Astrocyte (in vitro differentiated cells and primary cell): ENCODE results near the gene PEAK1. TPM values are rescaled to one million over a fixed set of nuclear protein-coding genes. Genes with fewer than 3 reads are reported as not detected.

Experiments used
- DNase-seq: peaks from one replicate; pipeline ENCODE4 v3.0.0-alpha.2; 2010; ENCODE audit warnings: low read depth
- FAIRE-seq: peaks from 2 replicates; lab custom pipeline; 2011; peaks lifted over from hg19 to GRCh38; lab: Jason Lieb, UNC
- H2AFZ ChIP-seq: 2 replicates; pipeline ENCODE4 v1.6.0; 2012; ENCODE audit warnings: low read depth, low read length, inconsistent platforms
- H3K27ac ChIP-seq: 2 replicates; pipeline ENCODE4 v1.5.1; 2011; ENCODE audit warnings: low read depth, low read length, inconsistent platforms
- H3K27me3 ChIP-seq: 2 replicates; pipeline ENCODE4 v1.6.0; 2011; ENCODE audit warnings: low read length, inconsistent platforms; ENCODE audit not compliant: insufficient read depth
- H3K36me3 ChIP-seq: 2 replicates; pipeline ENCODE4 v1.5.1; 2011; ENCODE audit warnings: low read length, inconsistent platforms; ENCODE audit not compliant: insufficient read depth
- H3K4me1 ChIP-seq: 2 replicates; pipeline ENCODE4 v1.5.1; 2011; ENCODE audit warnings: low read length, inconsistent platforms; ENCODE audit not compliant: insufficient read depth
- H3K4me2 ChIP-seq: 2 replicates; pipeline ENCODE4 v1.6.0; 2012; ENCODE audit warnings: low read length, inconsistent platforms
- H3K4me3 ChIP-seq: 2 replicates; pipeline ENCODE4 v1.5.1; 2011; ENCODE audit warnings: low read depth, mild to moderate bottlenecking, low read length, inconsistent platforms; ENCODE audit not compliant: insufficient read depth
- H3K79me2 ChIP-seq: 2 replicates; pipeline ENCODE4 v1.6.0; 2012; ENCODE audit warnings: mild to moderate bottlenecking, low read length, inconsistent platforms; ENCODE audit not compliant: insufficient read depth
- H3K9ac ChIP-seq: 2 replicates; pipeline ENCODE4 v1.6.0; 2012; ENCODE audit warnings: mild to moderate bottlenecking, low read length, inconsistent platforms
- H3K9me3 ChIP-seq: 2 replicates; pipeline ENCODE4 v1.5.1; 2012; ENCODE audit warnings: low read depth, mild to moderate bottlenecking, low read length, inconsistent platforms; ENCODE audit not compliant: insufficient read depth
- H4K20me1 ChIP-seq: 2 replicates; pipeline ENCODE4 v1.6.0; 2012; ENCODE audit warnings: low read length, inconsistent platforms; ENCODE audit not compliant: insufficient read depth
- H3K27ac Mint-ChIP-seq: one replicate; pipeline ENCODE4 v1.8.0; 2021; ENCODE audit warnings: mild to moderate bottlenecking, mixed read lengths; ENCODE audit not compliant: unreplicated experiment
- H3K27me3 Mint-ChIP-seq: one replicate; pipeline ENCODE4 v1.8.0; 2021; ENCODE audit warnings: low read depth, mixed read lengths; ENCODE audit not compliant: unreplicated experiment
- H3K36me3 Mint-ChIP-seq: one replicate; pipeline ENCODE4 v1.8.0; 2021; ENCODE audit warnings: low read depth, mixed read lengths; ENCODE audit not compliant: unreplicated experiment
- H3K4me1 Mint-ChIP-seq: one replicate; pipeline ENCODE4 v1.8.0; 2021; ENCODE audit warnings: low read depth, mixed read lengths; ENCODE audit not compliant: unreplicated experiment
- H3K4me3 Mint-ChIP-seq: one replicate; pipeline ENCODE4 v1.8.0; 2021; ENCODE audit warnings: mild to moderate bottlenecking, moderate library complexity, mixed read lengths; ENCODE audit not compliant: unreplicated experiment
- H3K9me3 Mint-ChIP-seq: one replicate; pipeline ENCODE4 v1.8.0; 2021; ENCODE audit warnings: mild to moderate bottlenecking, mixed read lengths; ENCODE audit not compliant: unreplicated experiment
- EZH2 ChIP-seq: IDR thresholded peaks from 2 replicates; pipeline ENCODE4 v1.6.1; 2012; ENCODE audit warnings: mild to moderate bottlenecking, low read length, inconsistent platforms; ENCODE audit not compliant: insufficient read depth
- total RNA-seq: library from RNA; stranded (reverse); gene quantifications from 2 replicates; pipeline ENCODE4 v1.2.1, GENCODE V29; 2021
- TF ChIP-seq, protein P1 (sequence below): IDR thresholded peaks from 2 replicates; pipeline ENCODE4 v1.5.1; 2011; ENCODE audit warnings: low read depth, mild to moderate bottlenecking, inconsistent platforms, low read length, moderate library complexity; ENCODE audit not compliant: insufficient read depth

PEAK1 gene
- total RNA-seq, 1 donor from 2014 or later: 62.3 TPM

DNA sequence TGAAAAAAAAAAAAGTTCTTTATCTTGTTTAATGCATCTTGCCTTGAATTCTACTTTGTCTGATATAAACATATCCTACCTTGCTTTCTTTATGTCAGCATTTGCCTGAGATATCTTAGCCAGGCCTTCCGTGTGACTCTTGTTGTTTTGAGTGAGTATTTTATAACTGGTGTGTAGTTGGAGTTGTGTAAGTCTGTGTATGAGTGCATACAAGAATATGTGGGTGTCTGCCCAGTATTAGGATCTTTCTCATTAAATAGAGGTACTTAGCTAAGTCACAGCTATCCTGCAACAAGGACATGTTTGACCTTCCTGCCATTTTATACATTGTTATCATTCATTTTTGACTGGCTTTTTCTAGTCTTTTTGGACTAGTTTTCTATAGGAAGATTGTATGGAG is 326.5 kb downstream of the PEAK1 start:
- H3K27me3 Mint-ChIP-seq: peaks cover 12% of the 10 kb centered on the region

DNA sequence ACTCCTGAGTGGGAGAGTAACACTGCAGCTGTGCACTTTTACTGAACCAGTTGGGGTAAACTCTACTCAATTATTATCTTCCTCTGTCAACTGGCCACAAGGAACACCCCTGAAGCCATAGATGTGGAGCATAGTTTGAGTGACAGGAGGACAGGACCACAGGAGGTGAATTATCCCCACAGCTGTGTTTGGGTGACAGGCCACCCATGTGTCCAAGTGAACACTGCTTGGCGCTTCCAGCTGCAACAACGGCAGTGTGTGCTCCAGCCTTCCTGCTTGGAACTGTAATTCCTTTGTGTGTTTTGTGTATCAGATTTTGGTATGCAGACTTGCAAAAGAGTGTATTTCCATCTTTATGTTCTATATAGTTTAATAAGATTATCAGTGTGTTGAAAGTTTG is 328.8 kb downstream of the PEAK1 start:
- H3K27ac Mint-ChIP-seq: no peak overlapping the region
- Histone ChIP-seq H3K4me3 (no peak overlapping the region), H3K36me3 (no peaks in the 10 kb centered on the region), H2AFZ (no peak overlapping the region), H3K79me2 (no peaks in the 10 kb centered on the region), H3K9me3 (no peaks in the 10 kb centered on the region), H4K20me1 (no peaks in the 10 kb centered on the region), H3K9ac (no peak overlapping the region), H3K27ac (no peak overlapping the region), H3K27me3 (no peaks in the 10 kb centered on the region), H3K4me2 (no peak overlapping the region), H3K4me1 (no peaks in the 10 kb centered on the region)
- H3K4me1 Mint-ChIP-seq: no peaks in the 10 kb centered on the region
- DNase-seq (no peak), FAIRE-seq (no peak)
- H3K4me3 Mint-ChIP-seq: no peak overlapping the region
- TF ChIP-seq, protein P1, sequence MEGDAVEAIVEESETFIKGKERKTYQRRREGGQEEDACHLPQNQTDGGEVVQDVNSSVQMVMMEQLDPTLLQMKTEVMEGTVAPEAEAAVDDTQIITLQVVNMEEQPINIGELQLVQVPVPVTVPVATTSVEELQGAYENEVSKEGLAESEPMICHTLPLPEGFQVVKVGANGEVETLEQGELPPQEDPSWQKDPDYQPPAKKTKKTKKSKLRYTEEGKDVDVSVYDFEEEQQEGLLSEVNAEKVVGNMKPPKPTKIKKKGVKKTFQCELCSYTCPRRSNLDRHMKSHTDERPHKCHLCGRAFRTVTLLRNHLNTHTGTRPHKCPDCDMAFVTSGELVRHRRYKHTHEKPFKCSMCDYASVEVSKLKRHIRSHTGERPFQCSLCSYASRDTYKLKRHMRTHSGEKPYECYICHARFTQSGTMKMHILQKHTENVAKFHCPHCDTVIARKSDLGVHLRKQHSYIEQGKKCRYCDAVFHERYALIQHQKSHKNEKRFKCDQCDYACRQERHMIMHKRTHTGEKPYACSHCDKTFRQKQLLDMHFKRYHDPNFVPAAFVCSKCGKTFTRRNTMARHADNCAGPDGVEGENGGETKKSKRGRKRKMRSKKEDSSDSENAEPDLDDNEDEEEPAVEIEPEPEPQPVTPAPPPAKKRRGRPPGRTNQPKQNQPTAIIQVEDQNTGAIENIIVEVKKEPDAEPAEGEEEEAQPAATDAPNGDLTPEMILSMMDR: no peak
- no peak for TF ChIP-seq EZH2
- H3K9me3 Mint-ChIP-seq: no peaks in the 10 kb centered on the region
- H3K36me3 Mint-ChIP-seq: no peaks in the 10 kb centered on the region
- H3K27me3 Mint-ChIP-seq: peaks cover 9% of the 10 kb centered on the region

More for the DNA sequence above, 326.5 kb downstream of the PEAK1 start:
- no peaks in the 10 kb centered on the region for H3K36me3 ChIP-seq
- DNase-seq: no peak
- H3K9ac ChIP-seq: no peak overlapping the region
- no peaks in the 10 kb centered on the region for H3K9me3 ChIP-seq
- no peak overlapping the region for H3K4me3 ChIP-seq
- H3K27ac Mint-ChIP-seq: no peak overlapping the region
- no peaks in the 10 kb centered on the region for H3K79me2 ChIP-seq
- no peaks in the 10 kb centered on the region for H3K4me1 ChIP-seq
- no peaks in the 10 kb centered on the region for H3K9me3 Mint-ChIP-seq
- no peak for FAIRE-seq
- no peaks in the 10 kb centered on the region for H3K4me1 Mint-ChIP-seq
- H2AFZ ChIP-seq: no peak overlapping the region
- H4K20me1 ChIP-seq: no peaks in the 10 kb centered on the region
- H3K36me3 Mint-ChIP-seq: no peaks in the 10 kb centered on the region
- TF ChIP-seq, protein P1: no peak
- no peak for TF ChIP-seq EZH2
- no peak overlapping the region for H3K4me2 ChIP-seq
- H3K4me3 Mint-ChIP-seq: no peak overlapping the region
- no peaks in the 10 kb centered on the region for H3K27me3 ChIP-seq
- H3K27ac ChIP-seq: no peak overlapping the region

DNA sequence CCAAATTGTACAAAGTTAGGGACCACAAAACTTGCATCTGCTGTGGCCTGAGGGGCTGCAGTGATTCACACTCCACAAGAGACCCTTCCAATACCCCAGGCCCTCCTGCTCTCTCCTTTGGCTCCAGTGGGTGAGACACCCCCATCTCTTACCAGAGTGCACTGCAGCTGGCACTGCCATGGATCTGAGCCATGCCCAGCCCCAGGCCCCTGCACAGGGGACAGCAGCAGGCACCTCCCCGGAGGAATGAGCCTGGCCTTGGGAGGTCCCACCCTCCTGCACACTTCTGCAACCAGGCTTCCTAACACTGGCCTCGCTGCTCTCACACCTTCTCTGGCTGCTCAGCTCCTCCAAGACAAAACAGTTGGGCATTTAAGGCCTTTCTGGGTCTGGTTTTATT is 332.7 kb downstream of the PEAK1 start:
- FAIRE-seq (no peak), DNase-seq (no peak)
- no peaks in the 10 kb centered on the region for H3K9me3 Mint-ChIP-seq
- H3K36me3 ChIP-seq: no peaks in the 10 kb centered on the region
- peaks cover 5% of the 10 kb centered on the region for H3K4me1 Mint-ChIP-seq
- no peak overlapping the region for H3K9ac ChIP-seq
- no peak overlapping the region for H3K27ac ChIP-seq
- H3K27ac Mint-ChIP-seq: no peak overlapping the region
- no peaks in the 10 kb centered on the region for H3K9me3 ChIP-seq
- H3K27me3 Mint-ChIP-seq: peaks cover 12% of the 10 kb centered on the region
- H4K20me1 ChIP-seq: no peaks in the 10 kb centered on the region
- H3K27me3 ChIP-seq: no peaks in the 10 kb centered on the region
- no peak for TF ChIP-seq EZH2
- TF ChIP-seq, protein P1: no peak
- no peak overlapping the region for H2AFZ ChIP-seq
- H3K4me1 ChIP-seq: peaks cover 6% of the 10 kb centered on the region
- H3K4me3 Mint-ChIP-seq: no peak overlapping the region
- no peaks in the 10 kb centered on the region for H3K79me2 ChIP-seq
- H3K4me3 ChIP-seq: no peak overlapping the region
- no peaks in the 10 kb centered on the region for H3K36me3 Mint-ChIP-seq
- H3K4me2 ChIP-seq: no peak overlapping the region
